ENCODE measurements around the gene SOX15.

DNA sequence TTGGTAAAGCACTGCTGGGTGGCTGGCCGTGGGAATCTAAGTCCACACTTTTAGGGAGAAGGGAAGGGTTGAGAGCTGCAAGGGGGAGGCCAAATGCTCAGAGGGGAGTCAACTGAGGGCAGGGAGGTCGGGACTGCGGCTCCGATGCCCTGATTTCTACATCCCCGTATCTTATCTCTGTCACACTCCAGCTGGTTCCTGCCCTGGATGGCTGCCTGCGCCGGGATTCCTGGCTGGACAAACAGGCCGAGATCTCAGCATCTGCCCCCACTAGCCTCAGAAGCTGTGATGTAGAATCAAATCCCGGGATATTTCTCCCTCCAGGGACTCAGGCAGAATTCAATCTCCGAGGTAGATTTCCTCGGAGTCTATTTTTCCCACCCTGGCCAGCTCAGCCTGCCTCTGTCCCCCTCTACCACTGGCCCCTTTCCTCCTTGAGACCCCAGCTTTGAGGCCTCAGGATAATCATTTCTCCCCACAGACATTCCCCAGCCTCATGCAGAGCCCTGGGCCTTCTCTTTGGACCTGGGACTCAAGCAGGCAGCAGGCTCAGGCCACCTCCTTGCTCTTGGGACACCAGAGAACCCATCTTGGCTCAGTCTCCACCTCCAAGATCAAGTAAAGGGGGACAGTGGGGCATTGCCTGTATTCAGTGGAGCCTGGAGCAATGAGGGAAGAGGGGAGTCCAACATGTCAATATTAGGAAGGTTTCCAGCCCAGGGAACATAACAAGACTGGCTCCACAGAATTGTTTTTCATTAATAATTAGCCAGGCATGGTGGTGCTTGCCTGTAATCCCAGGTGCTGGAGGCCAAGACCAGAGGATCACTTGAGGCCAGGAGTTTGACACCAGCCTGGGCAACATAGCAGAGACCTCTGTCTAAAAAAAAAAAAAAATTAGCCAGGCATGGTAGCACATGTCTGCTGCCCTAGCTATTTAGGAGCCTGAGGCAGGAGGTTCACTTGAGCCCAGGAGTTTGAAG is 41.8 kb upstream of the SOX15 start:
- TF ChIP-seq POLR2A (IDR thresholded peaks at IDR 0.05): no peak
- TF ChIP-seq, protein P1, sequence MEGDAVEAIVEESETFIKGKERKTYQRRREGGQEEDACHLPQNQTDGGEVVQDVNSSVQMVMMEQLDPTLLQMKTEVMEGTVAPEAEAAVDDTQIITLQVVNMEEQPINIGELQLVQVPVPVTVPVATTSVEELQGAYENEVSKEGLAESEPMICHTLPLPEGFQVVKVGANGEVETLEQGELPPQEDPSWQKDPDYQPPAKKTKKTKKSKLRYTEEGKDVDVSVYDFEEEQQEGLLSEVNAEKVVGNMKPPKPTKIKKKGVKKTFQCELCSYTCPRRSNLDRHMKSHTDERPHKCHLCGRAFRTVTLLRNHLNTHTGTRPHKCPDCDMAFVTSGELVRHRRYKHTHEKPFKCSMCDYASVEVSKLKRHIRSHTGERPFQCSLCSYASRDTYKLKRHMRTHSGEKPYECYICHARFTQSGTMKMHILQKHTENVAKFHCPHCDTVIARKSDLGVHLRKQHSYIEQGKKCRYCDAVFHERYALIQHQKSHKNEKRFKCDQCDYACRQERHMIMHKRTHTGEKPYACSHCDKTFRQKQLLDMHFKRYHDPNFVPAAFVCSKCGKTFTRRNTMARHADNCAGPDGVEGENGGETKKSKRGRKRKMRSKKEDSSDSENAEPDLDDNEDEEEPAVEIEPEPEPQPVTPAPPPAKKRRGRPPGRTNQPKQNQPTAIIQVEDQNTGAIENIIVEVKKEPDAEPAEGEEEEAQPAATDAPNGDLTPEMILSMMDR (IDR thresholded peaks at IDR 0.05): no peak

Measured in Peyer's patch (tissue), 4 donors.